ENCODE measurements around the gene ANGPT4.

GRCh38 chr20:931401-931800 lies 15.3 kb upstream of the ANGPT4 start:
- TF ChIP-seq CTCF (conservative IDR thresholded peaks at IDR 0.05) (no peak), EZH2 (IDR thresholded peaks at IDR 0.05; ENCODE audit: low read depth) (no peak)
